Mesenchymal stem cell (in vitro differentiated cells and primary cell): ENCODE measurements around the gene SH2D5.

Source experiments
- DNase-seq: peaks from one replicate; pipeline ENCODE4 v3.0.0-alpha.2; 2013
- H2AFZ ChIP-seq: one replicate; pipeline ENCODE4 v1.6.1; 2013; ENCODE audit warnings: low read depth, mild to moderate bottlenecking, control low read depth, inconsistent platforms, low read length, moderate library complexity
- H2AK5ac ChIP-seq: 2 replicates; pipeline ENCODE4 v1.6.1; 2013; ENCODE audit warnings: low read length, moderate library complexity, mild to moderate bottlenecking, inconsistent platforms; ENCODE audit not compliant: severe bottlenecking
- H2BK120ac ChIP-seq: one replicate; pipeline ENCODE4 v1.6.1; 2013; ENCODE audit warnings: low read depth, mild to moderate bottlenecking, inconsistent platforms, low read length, moderate library complexity
- H2BK12ac ChIP-seq, 2 experiments: one replicate each; pipeline ENCODE4 v1.6.1; 2013; ENCODE audit warnings: inconsistent platforms in 2 of 2, low read length in 2 of 2, mild to moderate bottlenecking in 2 of 2, moderate library complexity in 2 of 2, control low read depth in 1 of 2
- H2BK15ac ChIP-seq: one replicate; pipeline ENCODE4 v1.6.1; 2013; ENCODE audit warnings: mild to moderate bottlenecking, low read depth, inconsistent platforms; ENCODE audit not compliant: poor library complexity, severe bottlenecking
- H2BK5ac ChIP-seq: 2 replicates; pipeline ENCODE4 v1.6.1; 2013; ENCODE audit warnings: low read depth, mild to moderate bottlenecking, low read length, control low read depth, inconsistent platforms; ENCODE audit not compliant: poor library complexity, severe bottlenecking
- H3K14ac ChIP-seq, 2 experiments: one replicate each; pipeline ENCODE4 v1.6.1; 2013; ENCODE audit warnings: inconsistent platforms in 2 of 2, low read length in 2 of 2, control low read depth in 1 of 2, mild to moderate bottlenecking in 1 of 2, moderate library complexity in 1 of 2
- H3K18ac ChIP-seq, 2 experiments: one replicate each; pipeline ENCODE4 v1.6.1; 2013; ENCODE audit warnings: inconsistent platforms in 2 of 2, low read length in 2 of 2, control low read depth in 1 of 2, low read depth in 1 of 2, mild to moderate bottlenecking in 1 of 2
- H3K23ac ChIP-seq, 2 experiments: one replicate each; pipeline ENCODE4 v1.6.1; 2013; ENCODE audit warnings: inconsistent platforms in 2 of 2, low read length in 2 of 2, mild to moderate bottlenecking in 2 of 2, moderate library complexity in 2 of 2, control low read depth in 1 of 2
- H3K27ac ChIP-seq: 2 replicates; pipeline ENCODE4 v1.5.1; 2013; ENCODE audit warnings: mild to moderate bottlenecking, moderate library complexity, low read length, control low read depth, inconsistent platforms; ENCODE audit not compliant: poor library complexity, severe bottlenecking
- H3K27me3 ChIP-seq, 2 experiments: 2 replicates each; pipeline versions ENCODE4 v1.6.1 to v1.7.0; 2013; ENCODE audit warnings: low read length in 2 of 2, mild to moderate bottlenecking in 2 of 2, moderate library complexity in 2 of 2, control low read depth in 1 of 2, inconsistent platforms in 1 of 2; ENCODE audit not compliant: control insufficient read depth in 1 of 2, insufficient read depth in 1 of 2
- H3K36me3 ChIP-seq, 2 experiments: 2 replicates each; pipeline versions ENCODE4 v1.6.1 to v1.7.0; 2013; ENCODE audit warnings: low read length in 2 of 2, control low read depth in 1 of 2, inconsistent platforms in 1 of 2, low read depth in 1 of 2, mild to moderate bottlenecking in 1 of 2; ENCODE audit not compliant: insufficient read depth in 2 of 2, control insufficient read depth in 1 of 2
- H3K4ac ChIP-seq, 2 experiments: one replicate each; pipeline ENCODE4 v1.6.1; 2013; ENCODE audit warnings: inconsistent platforms in 2 of 2, low read length in 2 of 2, mild to moderate bottlenecking in 2 of 2, moderate library complexity in 2 of 2, control low read depth in 1 of 2, low read depth in 1 of 2
- H3K4me1 ChIP-seq: 2 replicates; pipeline ENCODE4 v1.6.1; 2013; ENCODE audit warnings: low read depth, low read length, control low read depth; ENCODE audit not compliant: control insufficient read depth, insufficient read depth
- H3K4me2 ChIP-seq: 2 replicates; pipeline ENCODE4 v1.6.1; 2013; ENCODE audit warnings: low read length, mild to moderate bottlenecking, inconsistent platforms; ENCODE audit not compliant: poor library complexity, severe bottlenecking
- H3K4me3 ChIP-seq, 2 experiments: 2 replicates each; pipeline versions ENCODE4 v1.5.1 to v1.7.0; 2013; ENCODE audit warnings: low read length in 2 of 2, mild to moderate bottlenecking in 2 of 2, control low read depth in 1 of 2, low read depth in 1 of 2; ENCODE audit not compliant: insufficient read depth in 1 of 2
- H3K79me1 ChIP-seq: replicated peaks from 2 replicates; pipeline ENCODE4 v1.6.1; 2013; ENCODE audit warnings: mild to moderate bottlenecking, control low read depth, low read length, inconsistent platforms; ENCODE audit not compliant: poor library complexity, severe bottlenecking
- H3K9ac ChIP-seq: 2 replicates; pipeline ENCODE4 v1.7.0; 2013; ENCODE audit warnings: mild to moderate bottlenecking, low read length, moderate library complexity
- H3K9me3 ChIP-seq: 2 replicates; pipeline ENCODE4 v1.7.0; 2013; ENCODE audit warnings: mild to moderate bottlenecking, low read length; ENCODE audit not compliant: control insufficient read depth
- H4K8ac ChIP-seq: one replicate; pipeline ENCODE4 v1.6.1; 2013; ENCODE audit warnings: inconsistent platforms, mild to moderate bottlenecking, low read length, moderate library complexity
- H4K91ac ChIP-seq: one replicate; pipeline ENCODE4 v1.6.1; 2013; ENCODE audit warnings: mild to moderate bottlenecking, low read length, inconsistent platforms
- WGBS: methylation state at CpG from one replicate; pipeline ENCODE4 v1.1.7; 2013; ENCODE audit warnings: mixed read lengths; 5-methylcytosine and 5-hydroxymethylcytosine counted together

SH2D5 gene

DNA sequence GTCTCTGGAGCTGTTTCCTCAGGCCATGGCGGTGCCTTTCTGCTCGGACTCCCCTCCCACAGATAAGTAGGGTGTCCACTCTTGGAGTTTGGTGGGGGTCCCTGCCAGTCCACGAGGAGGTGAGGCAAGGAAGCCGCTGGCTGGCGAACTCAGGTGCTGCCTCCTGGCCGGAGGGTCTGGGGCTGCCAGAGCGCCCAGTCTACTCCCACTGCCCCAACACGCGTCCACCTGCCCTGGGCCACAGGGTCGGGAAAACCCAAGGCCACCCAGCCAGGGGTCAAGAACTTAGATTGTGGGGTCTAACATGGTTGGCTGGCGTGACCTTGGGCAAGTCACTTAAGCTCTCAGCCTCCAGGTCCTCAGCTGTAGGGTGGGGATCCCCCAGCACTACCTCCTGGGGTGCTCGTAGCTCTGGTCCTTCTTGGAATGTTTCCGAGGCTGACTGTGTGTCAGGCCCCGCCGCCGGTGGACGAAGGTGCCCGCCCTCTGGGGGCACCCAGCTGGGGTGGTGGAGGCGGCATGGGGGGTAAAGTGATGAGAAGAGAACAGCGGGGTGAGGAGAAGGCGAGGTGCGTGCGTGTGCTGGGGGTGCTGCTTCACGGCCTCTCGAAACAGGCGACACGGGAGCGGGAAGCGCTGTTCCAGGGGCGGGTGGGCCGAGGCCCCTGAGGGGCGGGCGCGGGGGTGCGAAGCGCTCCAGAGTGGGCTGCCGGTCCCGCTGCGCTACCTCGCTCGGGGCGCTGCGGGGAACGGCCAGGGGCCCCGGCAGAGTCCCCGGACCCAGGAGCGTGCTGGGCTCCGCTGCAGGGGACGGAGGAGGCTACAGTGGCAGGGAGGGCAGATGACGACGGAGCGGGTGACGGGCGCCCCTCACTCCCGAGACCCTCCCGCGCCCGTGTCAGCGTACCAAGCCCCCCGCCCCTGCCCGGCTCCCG, 1.2 kb downstream of the SH2D5 start:
- H3K4me2 ChIP-seq: peak overlapping the region; percentile 84
- peak overlapping the region; percentile 40 for H2AK5ac ChIP-seq
- H3K14ac ChIP-seq: peak overlapping the region in 1 of 2 experiments; percentile 71
- no peaks in the 10 kb centered on the region for H3K9me3 ChIP-seq
- H2AFZ ChIP-seq: peak overlapping the region; percentile 32
- H4K91ac ChIP-seq: no peak overlapping the region
- H2BK15ac ChIP-seq: peak overlapping the region; percentile 6
- peaks cover 42% of the 10 kb centered on the region for H3K4me1 ChIP-seq
- peaks cover 0 to 36% of the 10 kb centered on the region in 2 experiments for H3K27me3 ChIP-seq
- WGBS: 31% methylated on average over 35 of the region's 62 CpGs
- peak overlapping the region; percentile 1 to 17 for H2BK12ac ChIP-seq
- H3K36me3 ChIP-seq: peaks cover 5 to 25% of the 10 kb centered on the region in 2 experiments
- DNase-seq: no peak
- H3K18ac ChIP-seq: peak overlapping the region in 1 of 2 experiments; percentile 56
- H3K79me1 ChIP-seq: peaks cover 32% of the 10 kb centered on the region
- H3K27ac ChIP-seq: no peak overlapping the region
- peak overlapping the region; percentile 76 for H2BK120ac ChIP-seq
- no peak overlapping the region for H2BK5ac ChIP-seq
- H3K23ac ChIP-seq: no peak overlapping the region
- peak overlapping the region; percentile 69 to 72 for H3K4me3 ChIP-seq
- H3K9ac ChIP-seq: peak overlapping the region; percentile 64
- H3K4ac ChIP-seq: peak overlapping the region in 1 of 2 experiments; percentile 17
- H4K8ac ChIP-seq: no peak overlapping the region

DNA sequence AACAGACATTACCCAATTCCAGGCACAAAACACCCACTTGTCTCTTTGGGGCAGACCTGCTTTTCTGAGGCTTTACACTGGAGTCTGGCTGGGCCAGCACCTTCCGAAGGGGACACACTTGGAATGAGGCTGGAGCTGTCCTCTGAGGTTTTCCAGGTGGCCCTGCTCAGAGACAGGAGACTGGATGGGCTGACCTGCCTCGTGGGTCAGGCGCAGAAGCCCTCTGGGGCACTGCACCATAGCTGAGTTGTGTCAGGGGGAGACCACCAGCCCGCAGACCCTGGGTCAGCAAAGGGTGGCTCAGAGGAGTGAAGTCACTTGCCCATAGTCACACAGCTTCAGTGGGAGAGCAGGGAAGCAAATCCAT, 1.8 kb downstream of the SH2D5 start:
- Histone ChIP-seq H2AK5ac (peak overlapping the region; percentile 40), H3K27me3 (peaks cover 0 to 36% of the 10 kb centered on the region in 2 experiments), H2AFZ (no peak overlapping the region), H3K9me3 (no peaks in the 10 kb centered on the region), H3K14ac (no peak overlapping the region), H2BK120ac (no peak overlapping the region), H3K4me3 (no peak overlapping the region), H4K91ac (no peak overlapping the region), H2BK5ac (no peak overlapping the region), H2BK12ac (peak overlapping the region in 1 of 2 experiments; percentile 1), H3K4me2 (no peak overlapping the region), H3K79me1 (peaks cover 32% of the 10 kb centered on the region), H3K36me3 (peaks cover 1 to 29% of the 10 kb centered on the region in 2 experiments), H3K4ac (no peak overlapping the region), H3K23ac (no peak overlapping the region), H3K4me1 (peaks cover 43% of the 10 kb centered on the region), H3K9ac (no peak overlapping the region), H4K8ac (no peak overlapping the region), H2BK15ac (no peak overlapping the region), H3K27ac (no peak overlapping the region), H3K18ac (no peak overlapping the region)
- WGBS: 76% methylated on average over 4 of the region's 4 CpGs
- DNase-seq: no peak

DNA sequence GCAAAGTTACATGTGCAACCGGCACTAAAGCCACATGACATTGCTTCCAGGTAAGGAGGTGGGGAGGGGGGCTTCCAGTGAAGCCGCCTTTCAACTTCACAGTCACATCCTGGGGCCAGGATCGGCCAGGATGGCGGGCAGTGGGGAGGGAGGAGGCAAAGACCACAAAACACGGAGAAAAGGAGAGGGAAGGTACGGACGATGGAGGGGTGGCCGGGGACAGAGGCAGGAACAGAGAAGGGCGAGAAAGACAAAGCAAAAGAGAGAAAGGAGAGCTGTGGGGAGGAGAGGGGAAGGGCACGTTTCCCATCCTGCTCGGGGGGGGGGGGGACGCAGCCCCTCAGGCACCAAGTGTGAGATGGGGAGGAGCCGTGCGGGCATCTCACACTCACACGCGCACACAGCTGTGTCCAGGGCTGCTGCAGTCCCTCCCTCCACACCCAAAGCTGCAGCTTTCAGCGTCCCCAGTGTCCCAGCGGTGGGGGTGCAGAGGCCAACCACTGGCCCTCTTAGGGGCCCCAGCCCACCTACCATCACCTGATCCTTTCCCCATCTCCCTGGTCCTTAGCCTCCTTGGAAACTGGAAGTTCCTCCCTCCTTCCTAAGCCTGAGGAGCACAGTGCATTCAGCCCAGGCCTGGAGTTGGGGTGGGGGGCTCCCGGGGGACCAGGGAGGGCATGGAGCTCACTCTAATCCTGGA, 2.4 kb downstream of the SH2D5 start:
- Histone ChIP-seq H2AFZ (no peak overlapping the region), H3K14ac (no peak overlapping the region), H3K36me3 (peaks cover 0 to 31% of the 10 kb centered on the region in 2 experiments), H3K18ac (peak overlapping the region in 1 of 2 experiments; percentile 25), H3K4ac (no peak overlapping the region), H4K91ac (peak overlapping the region; percentile 60), H2BK15ac (peak overlapping the region; percentile 12), H2BK12ac (no peak overlapping the region), H3K9me3 (no peaks in the 10 kb centered on the region), H3K79me1 (peaks cover 32% of the 10 kb centered on the region), H3K4me2 (no peak overlapping the region), H2BK120ac (no peak overlapping the region), H2AK5ac (no peak overlapping the region), H4K8ac (no peak overlapping the region), H3K27me3 (peaks cover 0 to 36% of the 10 kb centered on the region in 2 experiments), H3K9ac (no peak overlapping the region), H3K4me3 (no peak overlapping the region), H3K4me1 (peaks cover 45% of the 10 kb centered on the region), H3K27ac (no peak overlapping the region), H3K23ac (peak overlapping the region in 1 of 2 experiments; percentile 15), H2BK5ac (no peak overlapping the region)
- WGBS: 53% methylated on average over 17 of the region's 19 CpGs
- no peak for DNase-seq
